Upper lobe of right lung (tissue), 1 donor: Measurements from ENCODE around the gene LRMDA. TPM values are rescaled to one million over a fixed set of nuclear protein-coding genes. Genes with fewer than 3 reads are reported as not detected.

ENCODE experiments used
- ATAC-seq: fragments of 200-7000 bp; cut with Tn5 transposase; one replicate; pipeline ENCODE4 v1.9.1; 2020; ENCODE audit warnings: mild to moderate bottlenecking, moderate library complexity
- DNase-seq: peaks from one replicate; pipeline ENCODE4 v3.0.0-alpha.2; 2020
- H3K27ac ChIP-seq: fragments of 200-600 bp; one replicate; pipeline ENCODE4 v1.8.0; 2022
- H3K27me3 ChIP-seq: fragments of 200-600 bp; one replicate; pipeline ENCODE4 v1.8.0; 2022; ENCODE audit warnings: mild to moderate bottlenecking
- H3K36me3 ChIP-seq: fragments of 200-600 bp; one replicate; pipeline ENCODE4 v1.8.0; 2022
- H3K4me1 ChIP-seq: fragments of 200-600 bp; one replicate; pipeline ENCODE4 v1.8.0; 2022
- H3K4me3 ChIP-seq: fragments of 200-600 bp; one replicate; pipeline ENCODE4 v1.8.0; 2022; ENCODE audit warnings: mild to moderate bottlenecking
- H3K9me3 ChIP-seq: fragments of 200-600 bp; one replicate; pipeline ENCODE4 v1.8.0; 2022
- intact Hi-C: fragments of 100-400 bp; cut with DNase I; formaldehyde crosslinking; loops from one replicate; pipeline ENCODE4 v1.11.0; 2022
- total RNA-seq: library from RNA; stranded (reverse); fragmentation: NEBNext Ultra II Directional; extraction: Animal tissue kit (Norgen Biotek cat#: 25700); gene quantifications from one replicate; pipeline ENCODE4 v1.2.1, GENCODE V29; 2021
- TF ChIP-seq, protein P1 (sequence below): fragments of 200-600 bp; IDR thresholded peaks from one replicate; pipeline ENCODE4 v1.8.0; 2022; ENCODE audit warnings: antibody characterized with exemption
- donor health status: DM: no; HTN: yes; CAD: no; lungs with severe emphysema.

The LRMDA gene
- total RNA-seq, 1 donor from 2014 or later, result 20.0 TPM

GRCh38 chr10:76454506-76455140 lies 1023.2 kb downstream of the LRMDA start:
- Histone ChIP-seq H3K36me3 (no peaks in the 10 kb centered on the region), H3K27ac (no peak overlapping the region), H3K4me3 (no peak overlapping the region), H3K27me3 (no peaks in the 10 kb centered on the region), H3K9me3 (no peaks in the 10 kb centered on the region), H3K4me1 (peaks cover 4% of the 10 kb centered on the region)
- ATAC-seq (peak; percentile 60), DNase-seq (no peak)
- TF ChIP-seq, protein P1, sequence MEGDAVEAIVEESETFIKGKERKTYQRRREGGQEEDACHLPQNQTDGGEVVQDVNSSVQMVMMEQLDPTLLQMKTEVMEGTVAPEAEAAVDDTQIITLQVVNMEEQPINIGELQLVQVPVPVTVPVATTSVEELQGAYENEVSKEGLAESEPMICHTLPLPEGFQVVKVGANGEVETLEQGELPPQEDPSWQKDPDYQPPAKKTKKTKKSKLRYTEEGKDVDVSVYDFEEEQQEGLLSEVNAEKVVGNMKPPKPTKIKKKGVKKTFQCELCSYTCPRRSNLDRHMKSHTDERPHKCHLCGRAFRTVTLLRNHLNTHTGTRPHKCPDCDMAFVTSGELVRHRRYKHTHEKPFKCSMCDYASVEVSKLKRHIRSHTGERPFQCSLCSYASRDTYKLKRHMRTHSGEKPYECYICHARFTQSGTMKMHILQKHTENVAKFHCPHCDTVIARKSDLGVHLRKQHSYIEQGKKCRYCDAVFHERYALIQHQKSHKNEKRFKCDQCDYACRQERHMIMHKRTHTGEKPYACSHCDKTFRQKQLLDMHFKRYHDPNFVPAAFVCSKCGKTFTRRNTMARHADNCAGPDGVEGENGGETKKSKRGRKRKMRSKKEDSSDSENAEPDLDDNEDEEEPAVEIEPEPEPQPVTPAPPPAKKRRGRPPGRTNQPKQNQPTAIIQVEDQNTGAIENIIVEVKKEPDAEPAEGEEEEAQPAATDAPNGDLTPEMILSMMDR, result no peak
- intact Hi-C loops, result no loop called here

DNA sequence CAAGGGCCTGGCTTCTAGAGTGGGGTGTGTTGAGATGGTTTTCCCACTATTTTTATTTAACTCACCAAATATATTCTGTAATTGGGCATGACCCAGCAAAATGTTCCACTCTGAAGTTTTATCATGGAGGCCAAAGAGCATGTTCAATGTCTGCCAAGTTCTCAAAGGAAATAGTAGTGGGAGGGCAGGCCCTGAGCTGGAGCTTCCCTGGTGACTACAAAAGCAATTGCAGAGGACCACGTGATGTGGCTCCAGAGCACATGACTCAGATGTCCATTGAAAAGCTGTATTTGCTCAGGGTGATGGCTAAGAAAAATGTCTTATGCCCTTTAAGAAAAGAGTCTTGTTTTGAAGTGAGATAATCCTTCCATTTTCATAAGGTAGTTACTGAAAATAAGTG lies 1024.8 kb downstream of the LRMDA start:
- Histone ChIP-seq H3K9me3 (no peaks in the 10 kb centered on the region), H3K4me1 (peaks cover 4% of the 10 kb centered on the region), H3K36me3 (no peaks in the 10 kb centered on the region), H3K27me3 (no peaks in the 10 kb centered on the region), H3K27ac (no peak overlapping the region), H3K4me3 (no peak overlapping the region)
- TF ChIP-seq, protein P1, result no peak
- DNase-seq (no peak), ATAC-seq (no peak)
- intact Hi-C loops, result no loop called here

DNA sequence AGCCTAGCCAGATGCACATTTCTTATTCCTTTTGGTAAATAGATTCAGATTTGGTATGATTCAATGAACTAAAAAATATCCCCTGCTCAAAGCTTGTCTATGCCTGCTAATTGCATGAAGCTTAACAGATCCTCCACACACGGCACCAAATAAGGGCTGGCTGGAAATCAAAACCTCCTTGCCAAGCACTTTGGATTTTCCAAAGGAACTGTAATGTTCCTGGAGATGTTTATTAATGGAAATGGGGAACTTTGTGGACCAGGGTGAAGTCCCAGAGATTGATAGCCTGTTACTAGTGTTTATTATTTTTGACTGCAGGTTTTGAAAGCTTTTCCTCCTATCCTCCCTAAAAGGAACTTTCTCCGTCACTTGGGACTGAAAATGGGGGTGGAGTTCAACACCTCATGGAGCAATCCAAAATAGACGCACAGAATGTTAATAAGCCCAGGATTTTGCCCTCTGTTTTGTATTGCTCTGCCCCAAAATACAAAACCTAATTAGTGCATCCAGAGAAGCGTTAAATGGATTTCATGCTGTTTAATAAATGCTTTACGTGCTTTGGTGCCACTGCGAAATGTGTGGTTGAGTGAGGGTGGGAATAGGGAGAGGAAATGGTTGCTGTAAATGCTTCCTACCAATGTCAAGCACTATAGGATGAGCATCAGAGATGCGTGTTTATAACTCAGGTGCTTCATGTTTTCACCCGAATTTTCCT lies 1027.7 kb downstream of the LRMDA start:
- intact Hi-C loops, result no loop called here
- Histone ChIP-seq H3K4me1 (peaks cover 4% of the 10 kb centered on the region), H3K27me3 (no peaks in the 10 kb centered on the region), H3K4me3 (no peak overlapping the region), H3K36me3 (no peaks in the 10 kb centered on the region), H3K9me3 (no peaks in the 10 kb centered on the region), H3K27ac (no peak overlapping the region)
- TF ChIP-seq, protein P1, result no peak
- DNase-seq, result no peak
- ATAC-seq, result no peak

GRCh38 chr10:76461024-76461423 lies 1029.6 kb downstream of the LRMDA start:
- Histone ChIP-seq H3K4me1 (peaks cover 4% of the 10 kb centered on the region), H3K4me3 (no peak overlapping the region), H3K9me3 (no peaks in the 10 kb centered on the region), H3K27ac (no peak overlapping the region), H3K36me3 (no peaks in the 10 kb centered on the region), H3K27me3 (no peaks in the 10 kb centered on the region)
- intact Hi-C loops, result no loop called here
- DNase-seq, result no peak
- TF ChIP-seq, protein P1, result no peak
- ATAC-seq, result no peak

- H3K27ac ChIP-seq, result no peak overlapping the region
- no peaks in the 10 kb centered on the region for H3K9me3 ChIP-seq
- no peak for ATAC-seq
- H3K27me3 ChIP-seq, result no peaks in the 10 kb centered on the region
- intact Hi-C loops, result no loop called here
- H3K4me3 ChIP-seq, result no peak overlapping the region
- DNase-seq, result no peak
- no peaks in the 10 kb centered on the region for H3K36me3 ChIP-seq
- H3K4me1 ChIP-seq, result peaks cover 4% of the 10 kb centered on the region
- TF ChIP-seq, protein P1, result no peak
Measured at GRCh38 chr10:76463111-76463510, 1031.7 kb downstream of the LRMDA start.
